ENCODE data around the gene TMPRSS13.

Gene TMPRSS13

DNA sequence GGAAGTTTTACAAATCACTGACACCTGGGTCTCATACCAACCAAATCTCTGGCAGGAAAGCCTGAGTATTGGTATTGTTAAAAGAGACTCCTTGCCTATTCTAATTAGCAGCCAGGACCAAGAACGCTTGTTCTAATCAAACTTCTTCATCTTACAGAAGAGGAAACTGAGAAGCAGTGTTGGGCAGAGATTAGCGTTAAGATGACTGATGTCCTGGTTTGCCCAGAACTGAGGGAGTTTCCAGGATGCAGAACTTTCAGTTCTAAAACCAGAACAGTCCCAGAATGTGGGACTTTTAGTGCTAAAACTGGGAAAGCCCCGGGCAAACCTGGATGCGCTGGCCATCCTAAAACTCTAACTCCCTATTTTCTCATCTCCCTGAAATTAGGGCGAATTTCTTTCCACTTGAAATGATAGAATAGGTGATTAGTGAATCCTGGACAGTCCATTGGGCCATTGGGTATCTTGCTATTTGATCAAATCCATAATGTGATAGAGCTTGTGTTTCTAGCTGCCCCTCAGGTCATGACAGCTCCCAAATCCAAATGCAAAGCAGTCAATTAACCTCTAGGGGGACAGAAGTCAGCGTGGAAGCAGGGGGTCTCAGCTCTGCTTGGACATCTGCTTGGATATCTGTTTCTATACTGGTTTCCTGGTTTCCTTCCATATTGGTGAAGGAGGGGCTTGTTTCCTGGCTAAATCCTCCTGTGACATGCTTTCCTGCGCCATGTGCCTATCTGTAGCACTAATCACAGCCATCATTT, 16.0 kb upstream of the TMPRSS13 start:
- TF ChIP-seq, protein P1, sequence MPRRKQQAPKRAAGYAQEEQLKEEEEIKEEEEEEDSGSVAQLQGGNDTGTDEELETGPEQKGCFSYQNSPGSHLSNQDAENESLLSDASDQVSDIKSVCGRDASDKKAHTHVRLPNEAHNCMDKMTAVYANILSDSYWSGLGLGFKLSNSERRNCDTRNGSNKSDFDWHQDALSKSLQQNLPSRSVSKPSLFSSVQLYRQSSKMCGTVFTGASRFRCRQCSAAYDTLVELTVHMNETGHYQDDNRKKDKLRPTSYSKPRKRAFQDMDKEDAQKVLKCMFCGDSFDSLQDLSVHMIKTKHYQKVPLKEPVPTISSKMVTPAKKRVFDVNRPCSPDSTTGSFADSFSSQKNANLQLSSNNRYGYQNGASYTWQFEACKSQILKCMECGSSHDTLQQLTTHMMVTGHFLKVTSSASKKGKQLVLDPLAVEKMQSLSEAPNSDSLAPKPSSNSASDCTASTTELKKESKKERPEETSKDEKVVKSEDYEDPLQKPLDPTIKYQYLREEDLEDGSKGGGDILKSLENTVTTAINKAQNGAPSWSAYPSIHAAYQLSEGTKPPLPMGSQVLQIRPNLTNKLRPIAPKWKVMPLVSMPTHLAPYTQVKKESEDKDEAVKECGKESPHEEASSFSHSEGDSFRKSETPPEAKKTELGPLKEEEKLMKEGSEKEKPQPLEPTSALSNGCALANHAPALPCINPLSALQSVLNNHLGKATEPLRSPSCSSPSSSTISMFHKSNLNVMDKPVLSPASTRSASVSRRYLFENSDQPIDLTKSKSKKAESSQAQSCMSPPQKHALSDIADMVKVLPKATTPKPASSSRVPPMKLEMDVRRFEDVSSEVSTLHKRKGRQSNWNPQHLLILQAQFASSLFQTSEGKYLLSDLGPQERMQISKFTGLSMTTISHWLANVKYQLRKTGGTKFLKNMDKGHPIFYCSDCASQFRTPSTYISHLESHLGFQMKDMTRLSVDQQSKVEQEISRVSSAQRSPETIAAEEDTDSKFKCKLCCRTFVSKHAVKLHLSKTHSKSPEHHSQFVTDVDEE (CRISPR knock-in tag; IDR thresholded peaks at IDR 0.05) = no peak
- TF ChIP-seq, protein P2, sequence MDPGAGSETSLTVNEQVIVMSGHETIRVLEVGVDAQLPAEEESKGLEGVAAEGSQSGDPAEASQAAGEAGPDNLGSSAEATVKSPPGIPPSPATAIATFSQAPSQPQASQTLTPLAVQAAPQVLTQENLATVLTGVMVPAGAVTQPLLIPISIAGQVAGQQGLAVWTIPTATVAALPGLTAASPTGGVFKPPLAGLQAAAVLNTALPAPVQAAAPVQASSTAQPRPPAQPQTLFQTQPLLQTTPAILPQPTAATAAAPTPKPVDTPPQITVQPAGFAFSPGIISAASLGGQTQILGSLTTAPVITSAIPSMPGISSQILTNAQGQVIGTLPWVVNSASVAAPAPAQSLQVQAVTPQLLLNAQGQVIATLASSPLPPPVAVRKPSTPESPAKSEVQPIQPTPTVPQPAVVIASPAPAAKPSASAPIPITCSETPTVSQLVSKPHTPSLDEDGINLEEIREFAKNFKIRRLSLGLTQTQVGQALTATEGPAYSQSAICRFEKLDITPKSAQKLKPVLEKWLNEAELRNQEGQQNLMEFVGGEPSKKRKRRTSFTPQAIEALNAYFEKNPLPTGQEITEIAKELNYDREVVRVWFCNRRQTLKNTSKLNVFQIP (CRISPR knock-in tag; IDR thresholded peaks at IDR 0.05; ENCODE audit: borderline replicate concordance, low read depth) = no peak
- TF ChIP-seq BACH2 (CRISPR knock-in tag; IDR thresholded peaks at IDR 0.05; ENCODE audit: borderline replicate concordance) (no peak), SNAI2 (CRISPR knock-in tag; IDR thresholded peaks at IDR 0.05) (no peak), ZFP30 (CRISPR knock-in tag; IDR thresholded peaks at IDR 0.05) (no peak), ZNF70 (CRISPR knock-in tag; IDR thresholded peaks at IDR 0.05) (no peak), PPARA (CRISPR knock-in tag; IDR thresholded peaks at IDR 0.05; ENCODE audit: borderline replicate concordance) (no peak), ZNF565 (CRISPR knock-in tag; conservative IDR thresholded peaks at IDR 0.05; ENCODE audit: low read depth) (no peak)
- no peak for ATAC-seq

DNA sequence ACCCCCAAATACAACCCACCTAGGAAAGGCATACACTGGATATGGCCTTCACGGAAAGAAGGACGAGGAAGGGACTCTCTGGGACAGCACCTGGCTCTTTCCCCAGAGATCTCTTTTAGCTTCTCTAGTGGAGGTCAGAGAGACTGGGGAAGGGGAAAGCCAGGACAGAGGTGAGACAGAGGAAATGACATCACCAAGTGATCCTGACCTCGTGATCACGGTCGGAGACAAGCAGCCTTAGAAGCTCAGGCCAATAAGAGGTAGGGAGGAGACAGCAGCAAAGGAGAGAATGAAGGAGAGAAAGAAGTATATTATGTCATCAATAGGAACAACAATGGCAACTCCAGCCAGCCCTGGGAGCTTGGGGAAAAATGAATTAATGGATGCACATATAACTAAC, 15.4 kb upstream of the TMPRSS13 start:
- TF ChIP-seq, protein P3, sequence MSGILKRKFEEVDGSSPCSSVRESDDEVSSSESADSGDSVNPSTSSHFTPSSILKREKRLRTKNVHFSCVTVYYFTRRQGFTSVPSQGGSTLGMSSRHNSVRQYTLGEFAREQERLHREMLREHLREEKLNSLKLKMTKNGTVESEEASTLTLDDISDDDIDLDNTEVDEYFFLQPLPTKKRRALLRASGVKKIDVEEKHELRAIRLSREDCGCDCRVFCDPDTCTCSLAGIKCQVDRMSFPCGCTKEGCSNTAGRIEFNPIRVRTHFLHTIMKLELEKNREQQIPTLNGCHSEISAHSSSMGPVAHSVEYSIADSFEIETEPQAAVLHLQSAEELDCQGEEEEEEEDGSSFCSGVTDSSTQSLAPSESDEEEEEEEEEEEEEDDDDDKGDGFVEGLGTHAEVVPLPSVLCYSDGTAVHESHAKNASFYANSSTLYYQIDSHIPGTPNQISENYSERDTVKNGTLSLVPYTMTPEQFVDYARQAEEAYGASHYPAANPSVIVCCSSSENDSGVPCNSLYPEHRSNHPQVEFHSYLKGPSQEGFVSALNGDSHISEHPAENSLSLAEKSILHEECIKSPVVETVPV (CRISPR knock-in tag; IDR thresholded peaks at IDR 0.05) = no peak
- TF ChIP-seq BACH2 (CRISPR knock-in tag; IDR thresholded peaks at IDR 0.05; ENCODE audit: borderline replicate concordance) (no peak), CSDC2 (CRISPR knock-in tag; IDR thresholded peaks at IDR 0.05) (no peak), ZNF8 (CRISPR knock-in tag; IDR thresholded peaks at IDR 0.05) (no peak)
- ATAC-seq = no peak

DNA sequence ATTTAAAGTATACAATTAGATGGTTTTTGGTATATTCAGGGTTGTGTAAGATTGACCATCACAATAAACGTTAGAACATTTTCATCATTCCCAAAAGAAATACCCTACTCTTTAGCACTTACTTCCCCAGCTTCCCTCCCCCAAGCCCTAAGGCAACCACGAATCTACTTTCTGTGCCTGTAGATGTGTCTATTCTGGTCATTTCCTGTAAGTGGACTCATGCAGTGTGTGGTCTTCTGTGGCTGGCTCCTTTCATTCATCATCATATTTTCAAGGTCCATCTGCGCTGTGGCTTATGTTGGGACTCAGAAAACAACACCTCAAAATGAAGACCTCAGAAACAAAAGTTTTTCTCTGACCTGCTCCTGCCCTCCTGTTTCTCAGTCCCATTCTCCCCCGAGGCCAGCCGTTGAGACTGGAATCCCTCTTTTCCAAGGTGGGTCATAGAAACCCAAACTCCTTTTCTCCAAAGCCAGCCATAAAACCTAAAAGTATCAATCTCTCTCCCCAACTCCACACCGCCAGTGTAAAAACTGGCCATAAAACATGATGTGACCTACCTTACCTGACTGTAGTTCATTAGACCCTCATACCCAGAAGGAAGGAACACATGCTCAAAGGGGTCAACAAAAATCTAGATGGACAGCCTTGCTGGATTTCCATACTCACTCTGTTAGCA, 12.9 kb upstream of the TMPRSS13 start:
- no peak for ATAC-seq
- TF ChIP-seq ARNTL (CRISPR knock-in tag; IDR thresholded peaks at IDR 0.05; ENCODE audit: borderline replicate concordance, low read depth) = no peak

DNA sequence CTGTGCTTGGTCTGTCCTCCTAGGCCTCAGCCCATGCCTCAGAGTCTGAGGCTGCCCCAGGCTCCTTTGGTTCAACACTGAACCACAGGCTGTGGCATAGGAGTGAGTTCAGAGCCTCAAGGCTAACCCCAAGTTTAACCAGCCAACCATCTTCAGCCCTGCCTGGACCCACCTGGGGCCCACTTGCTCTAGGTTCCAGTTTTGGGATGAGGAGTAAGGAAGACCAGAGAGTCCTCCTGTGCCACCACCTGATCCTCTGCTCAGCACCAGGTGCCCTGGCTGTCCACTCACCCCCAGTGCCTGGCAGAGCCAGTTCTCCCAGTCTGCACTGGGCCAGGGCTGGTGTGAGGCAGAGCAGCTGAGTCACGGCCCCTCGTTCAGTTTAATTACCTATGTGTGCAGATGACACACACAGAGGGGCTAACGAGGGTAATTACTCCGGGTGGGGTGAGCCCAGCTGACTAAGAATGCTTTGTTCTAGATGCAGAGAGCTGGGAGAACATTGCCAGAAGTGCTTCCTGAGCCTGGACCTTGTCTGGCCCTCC, 12.0 kb upstream of the TMPRSS13 start:
- ATAC-seq = no peak
- no peak for TF ChIP-seq ISL1 (CRISPR knock-in tag; IDR thresholded peaks at IDR 0.05)
- no peak for TF ChIP-seq TCF4 (CRISPR knock-in tag; IDR thresholded peaks at IDR 0.05; ENCODE audit: borderline replicate concordance)
- TF ChIP-seq, protein P4, sequence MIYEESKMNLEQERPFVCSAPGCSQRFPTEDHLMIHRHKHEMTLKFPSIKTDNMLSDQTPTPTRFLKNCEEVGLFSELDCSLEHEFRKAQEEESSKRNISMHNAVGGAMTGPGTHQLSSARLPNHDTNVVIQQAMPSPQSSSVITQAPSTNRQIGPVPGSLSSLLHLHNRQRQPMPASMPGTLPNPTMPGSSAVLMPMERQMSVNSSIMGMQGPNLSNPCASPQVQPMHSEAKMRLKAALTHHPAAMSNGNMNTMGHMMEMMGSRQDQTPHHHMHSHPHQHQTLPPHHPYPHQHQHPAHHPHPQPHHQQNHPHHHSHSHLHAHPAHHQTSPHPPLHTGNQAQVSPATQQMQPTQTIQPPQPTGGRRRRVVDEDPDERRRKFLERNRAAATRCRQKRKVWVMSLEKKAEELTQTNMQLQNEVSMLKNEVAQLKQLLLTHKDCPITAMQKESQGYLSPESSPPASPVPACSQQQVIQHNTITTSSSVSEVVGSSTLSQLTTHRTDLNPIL (CRISPR knock-in tag; IDR thresholded peaks at IDR 0.05; ENCODE audit: low read depth) = no peak
- TF ChIP-seq ZFP3 (CRISPR knock-in tag; IDR thresholded peaks at IDR 0.05) = no peak
- no peak for TF ChIP-seq ZNF8 (CRISPR knock-in tag; IDR thresholded peaks at IDR 0.05)
- no peak for TF ChIP-seq BACH2 (CRISPR knock-in tag; IDR thresholded peaks at IDR 0.05; ENCODE audit: borderline replicate concordance)
- TF ChIP-seq, protein P3 (CRISPR knock-in tag; IDR thresholded peaks at IDR 0.05) = no peak
- TF ChIP-seq PPARA (CRISPR knock-in tag; IDR thresholded peaks at IDR 0.05; ENCODE audit: borderline replicate concordance) = no peak
- TF ChIP-seq, protein P5, sequence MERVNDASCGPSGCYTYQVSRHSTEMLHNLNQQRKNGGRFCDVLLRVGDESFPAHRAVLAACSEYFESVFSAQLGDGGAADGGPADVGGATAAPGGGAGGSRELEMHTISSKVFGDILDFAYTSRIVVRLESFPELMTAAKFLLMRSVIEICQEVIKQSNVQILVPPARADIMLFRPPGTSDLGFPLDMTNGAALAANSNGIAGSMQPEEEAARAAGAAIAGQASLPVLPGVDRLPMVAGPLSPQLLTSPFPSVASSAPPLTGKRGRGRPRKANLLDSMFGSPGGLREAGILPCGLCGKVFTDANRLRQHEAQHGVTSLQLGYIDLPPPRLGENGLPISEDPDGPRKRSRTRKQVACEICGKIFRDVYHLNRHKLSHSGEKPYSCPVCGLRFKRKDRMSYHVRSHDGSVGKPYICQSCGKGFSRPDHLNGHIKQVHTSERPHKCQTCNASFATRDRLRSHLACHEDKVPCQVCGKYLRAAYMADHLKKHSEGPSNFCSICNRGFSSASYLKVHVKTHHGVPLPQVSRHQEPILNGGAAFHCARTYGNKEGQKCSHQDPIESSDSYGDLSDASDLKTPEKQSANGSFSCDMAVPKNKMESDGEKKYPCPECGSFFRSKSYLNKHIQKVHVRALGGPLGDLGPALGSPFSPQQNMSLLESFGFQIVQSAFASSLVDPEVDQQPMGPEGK (CRISPR knock-in tag; IDR thresholded peaks at IDR 0.05; ENCODE audit: borderline replicate concordance) = no peak
- no peak for TF ChIP-seq SNAI2 (CRISPR knock-in tag; IDR thresholded peaks at IDR 0.05)
- no peak for TF ChIP-seq RARB (CRISPR knock-in tag; IDR thresholded peaks at IDR 0.05)
- no peak for TF ChIP-seq TOX (CRISPR knock-in tag; IDR thresholded peaks at IDR 0.05; ENCODE audit: borderline replicate concordance)
- no peak for TF ChIP-seq ARNTL (CRISPR knock-in tag; IDR thresholded peaks at IDR 0.05; ENCODE audit: borderline replicate concordance, low read depth)
- TF ChIP-seq CSDC2 (CRISPR knock-in tag; IDR thresholded peaks at IDR 0.05) = no peak
- no peak for TF ChIP-seq ESRRG (CRISPR knock-in tag; IDR thresholded peaks at IDR 0.05)
- no peak for TF ChIP-seq OSR1 (CRISPR knock-in tag; IDR thresholded peaks at IDR 0.05)
- no peak for TF ChIP-seq ZNF70 (CRISPR knock-in tag; IDR thresholded peaks at IDR 0.05)

All from SK-N-SH treated with all-trans-retinoic acid at 6 μM for 48 hours (cell line).